IPS-18c (cell line): ENCODE data around the gene CLCNKB.
"Not testable (repeated sequence)": the region's sequence is repeated elsewhere in the genome, so short reads cannot be mapped to it uniquely, and the experiment has no call there.

Experiments used
- H3K4me3 ChIP-seq: 2 replicates; pipeline ENCODE4 v1.7.0; 2013; ENCODE audit warnings: low read depth, mild to moderate bottlenecking, low read length, moderate library complexity; ENCODE audit not compliant: insufficient read depth
- H3K9me3 ChIP-seq: one replicate; pipeline ENCODE4 v1.6.1; 2013; ENCODE audit warnings: mild to moderate bottlenecking, low read length, moderate library complexity; ENCODE audit not compliant: control insufficient read depth, insufficient read depth

The CLCNKB gene

GRCh38 chr1:16013220-16013907 is 30.2 kb upstream of the CLCNKB start:
- no peaks in the 10 kb centered on the region for H3K9me3 ChIP-seq
- H3K4me3 ChIP-seq, result peak overlapping the region; percentile 42

- H3K4me3 ChIP-seq, result 0 out of 2 replicates have a peak overlapping the region, but pooled peaks have one; percentile 42
- H3K9me3 ChIP-seq, result no peaks in the 10 kb centered on the region
These were observed 29.7 kb upstream of the CLCNKB start for GRCh38 chr1:16013908-16014258.

- Histone ChIP-seq H3K4me3 (no peak overlapping the region), H3K9me3 (no peaks in the 10 kb centered on the region)
These were observed 28.8 kb upstream of the CLCNKB start for GRCh38 chr1:16014509-16015482.

- no peaks in the 10 kb centered on the region for H3K9me3 ChIP-seq
- no peak overlapping the region for H3K4me3 ChIP-seq
These were observed 28.1 kb upstream of the CLCNKB start for GRCh38 chr1:16015491-16015890.

GRCh38 chr1:16015960-16016901 is 27.4 kb upstream of the CLCNKB start:
- Histone ChIP-seq H3K4me3 (no peak overlapping the region), H3K9me3 (no peaks in the 10 kb centered on the region)

- Histone ChIP-seq H3K4me3 (no peak overlapping the region), H3K9me3 (no peaks in the 10 kb centered on the region)
These were observed 26.5 kb upstream of the CLCNKB start for GRCh38 chr1:16017076-16017460.

- no peak within 1 kb of the TSS for H3K4me3 ChIP-seq
- no peaks in the 10 kb centered on the region for H3K9me3 ChIP-seq
These were observed 25.9 kb upstream of the CLCNKB start, which contains the start of gene HSPB7 for GRCh38 chr1:16017461-16018303. HSPB7 (minus strand) TSS chr1:16018043; CDS start chr1:16017963, 80 bp downstream.

- no peak overlapping the region for H3K4me3 ChIP-seq
- no peaks in the 10 kb centered on the region for H3K9me3 ChIP-seq
These were observed 25.3 kb upstream of the CLCNKB start for GRCh38 chr1:16018308-16018707.

- Histone ChIP-seq H3K4me3 (no peak overlapping the region), H3K9me3 (no peaks in the 10 kb centered on the region)
These were observed 24.6 kb upstream of the CLCNKB start for GRCh38 chr1:16018749-16019643.

- no peaks in the 10 kb centered on the region for H3K9me3 ChIP-seq
- H3K4me3 ChIP-seq, result no peak overlapping the region
These were observed 23.8 kb upstream of the CLCNKB start for GRCh38 chr1:16019644-16020277.

- H3K9me3 ChIP-seq, result no peaks in the 10 kb centered on the region
- H3K4me3 ChIP-seq, result no peak overlapping the region
These were observed 23.3 kb upstream of the CLCNKB start for GRCh38 chr1:16020325-16020724.

- not testable (repeated sequence) for H3K4me3 ChIP-seq, H3K9me3 ChIP-seq
These were observed 22.7 kb upstream of the CLCNKB start for GRCh38 chr1:16020878-16021277.

- Histone ChIP-seq H3K4me3 (no peak within 1 kb of the TSS), H3K9me3 (no peaks in the 10 kb centered on the region)
These were observed 21.9 kb upstream of the CLCNKB start, which contains the start of gene CLCNKA for GRCh38 chr1:16021681-16022080. CLCNKA (plus strand) TSS chr1:16022036; CDS start chr1:16022620, 584 bp downstream.

- no peaks in the 10 kb centered on the region for H3K9me3 ChIP-seq
- no peak overlapping the region for H3K4me3 ChIP-seq
These were observed 21.2 kb upstream of the CLCNKB start for GRCh38 chr1:16022393-16022792.

GRCh38 chr1:16023050-16023653 is 20.4 kb upstream of the CLCNKB start:
- H3K9me3 ChIP-seq, result no peaks in the 10 kb centered on the region
- no peak overlapping the region for H3K4me3 ChIP-seq
